ENCODE data around the gene PSMD3. TPM values are rescaled to one million over a fixed set of nuclear protein-coding genes. Genes with fewer than 3 reads are reported as not detected.

Gene PSMD3
- total and polyA plus RNA-seq, 10 donors, result 35.6 to 70.6 (median 61.3) TPM

- H3K27ac ChIP-seq, result peak overlapping the region in 3 of 8 donors; percentile 26 to 46 (median 31)
- TF ChIP-seq POLR2A (IDR thresholded peaks at IDR 0.05) (no peak), POLR2AphosphoS5 (IDR thresholded peaks at IDR 0.05) (no peak)
- TF ChIP-seq, protein P1, sequence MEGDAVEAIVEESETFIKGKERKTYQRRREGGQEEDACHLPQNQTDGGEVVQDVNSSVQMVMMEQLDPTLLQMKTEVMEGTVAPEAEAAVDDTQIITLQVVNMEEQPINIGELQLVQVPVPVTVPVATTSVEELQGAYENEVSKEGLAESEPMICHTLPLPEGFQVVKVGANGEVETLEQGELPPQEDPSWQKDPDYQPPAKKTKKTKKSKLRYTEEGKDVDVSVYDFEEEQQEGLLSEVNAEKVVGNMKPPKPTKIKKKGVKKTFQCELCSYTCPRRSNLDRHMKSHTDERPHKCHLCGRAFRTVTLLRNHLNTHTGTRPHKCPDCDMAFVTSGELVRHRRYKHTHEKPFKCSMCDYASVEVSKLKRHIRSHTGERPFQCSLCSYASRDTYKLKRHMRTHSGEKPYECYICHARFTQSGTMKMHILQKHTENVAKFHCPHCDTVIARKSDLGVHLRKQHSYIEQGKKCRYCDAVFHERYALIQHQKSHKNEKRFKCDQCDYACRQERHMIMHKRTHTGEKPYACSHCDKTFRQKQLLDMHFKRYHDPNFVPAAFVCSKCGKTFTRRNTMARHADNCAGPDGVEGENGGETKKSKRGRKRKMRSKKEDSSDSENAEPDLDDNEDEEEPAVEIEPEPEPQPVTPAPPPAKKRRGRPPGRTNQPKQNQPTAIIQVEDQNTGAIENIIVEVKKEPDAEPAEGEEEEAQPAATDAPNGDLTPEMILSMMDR (IDR thresholded peaks at IDR 0.05 in 8 of 11, conservative IDR thresholded peaks at IDR 0.05 in 3 of 11), result no peak
- H3K9me3 ChIP-seq, result no peaks in the 10 kb centered on the region
- H3K27me3 ChIP-seq (replicated peaks in 1 of 7), result no peaks in the 10 kb centered on the region
- H3K36me3 ChIP-seq, result peaks cover 8 to 80% (median 75%) of the 10 kb centered on the region in 6 donors
- 86 to 93% (median 90%) methylated on average over 8 of the region's 8 CpGs for WGBS, 5 donors
- DNase-seq, result no peak
- no peak overlapping the region for H3K4me3 ChIP-seq
- intact Hi-C loops (cut with DNase I; ENCODE audit: low total_unique reads), result no loop called here
- H3K4me1 ChIP-seq, result peaks cover 0 to 10% (median 0%) of the 10 kb centered on the region in 6 donors
These were observed 15.6 kb downstream of the PSMD3 start for GRCh38 chr17:39996162-39996561.

- WGBS, 5 donors, result 54 to 75% (median 58%) methylated on average over 6 of the region's 6 CpGs
- H3K9me3 ChIP-seq, result no peaks in the 10 kb centered on the region
These were observed 16.2 kb downstream of the PSMD3 start for GRCh38 chr17:39996800-39997199.

GRCh38 chr17:39997543-39997942 is 16.9 kb downstream of the PSMD3 start:
- intact Hi-C loops (cut with DNase I; ENCODE audit: low total_unique reads), result no loop called here
- no peak for DNase-seq
- Histone ChIP-seq H3K27me3 (replicated peaks in 1 of 7) (no peaks in the 10 kb centered on the region), H3K36me3 (peaks cover 5 to 66% (median 61%) of the 10 kb centered on the region in 6 donors), H3K27ac (peak overlapping the region in 4 of 8 donors; percentile 22 to 46 (median 38)), H3K9me3 (no peaks in the 10 kb centered on the region), H3K4me1 (peaks cover 0 to 10% (median 0%) of the 10 kb centered on the region in 6 donors), H3K4me3 (no peak overlapping the region)
- TF ChIP-seq POLR2A (IDR thresholded peaks at IDR 0.05), result no peak
- TF ChIP-seq POLR2AphosphoS5 (IDR thresholded peaks at IDR 0.05), result peak in 1 of 3 donors; percentile 42
- TF ChIP-seq, protein P1 (IDR thresholded peaks at IDR 0.05 in 8 of 11, conservative IDR thresholded peaks at IDR 0.05 in 3 of 11), result no peak
- WGBS, 5 donors, result 78 to 89% (median 85%) methylated on average over 2 to 4 of the region's 4 CpGs

More at GRCh38 chr17:39996800-39997199, 16.2 kb downstream of the PSMD3 start:
- DNase-seq, result peak; percentile 71
- Histone ChIP-seq H3K36me3 (peaks cover 8 to 73% (median 68%) of the 10 kb centered on the region in 6 donors), H3K4me1 (peaks cover 0 to 10% (median 0%) of the 10 kb centered on the region in 6 donors), H3K27me3 (replicated peaks in 1 of 7) (no peaks in the 10 kb centered on the region), H3K4me3 (no peak overlapping the region), H3K27ac (peak overlapping the region in 4 of 8 donors; percentile 26 to 46 (median 38))
- TF ChIP-seq POLR2A (IDR thresholded peaks at IDR 0.05), result no peak
- TF ChIP-seq, protein P1 (IDR thresholded peaks at IDR 0.05 in 8 of 11, conservative IDR thresholded peaks at IDR 0.05 in 3 of 11), result no peak
- TF ChIP-seq POLR2AphosphoS5 (IDR thresholded peaks at IDR 0.05), result peak in 2 of 3 donors; percentile 55 to 71
- intact Hi-C loops (cut with DNase I; ENCODE audit: low total_unique reads), result no loop called here

- WGBS, 5 donors, result 87 to 94% (median 89%) methylated on average over 4 of the region's 4 CpGs
- Histone ChIP-seq H3K36me3 (peaks cover 5 to 51% (median 46%) of the 10 kb centered on the region in 6 donors), H3K27me3 (replicated peaks in 1 of 7) (no peaks in the 10 kb centered on the region), H3K4me1 (peaks cover 0 to 10% (median 0%) of the 10 kb centered on the region in 6 donors), H3K4me3 (no peak overlapping the region), H3K27ac (no peak overlapping the region), H3K9me3 (no peaks in the 10 kb centered on the region)
- intact Hi-C loops (cut with DNase I; ENCODE audit: low total_unique reads), result no loop called here
- TF ChIP-seq POLR2AphosphoS5 (IDR thresholded peaks at IDR 0.05), result no peak
- no peak for TF ChIP-seq POLR2A (IDR thresholded peaks at IDR 0.05)
- TF ChIP-seq, protein P1 (IDR thresholded peaks at IDR 0.05 in 8 of 11, conservative IDR thresholded peaks at IDR 0.05 in 3 of 11), result no peak
- no peak for DNase-seq
These were observed 18.5 kb downstream of the PSMD3 start for GRCh38 chr17:39999067-39999466.
